ENCODE data around the gene PDE5A.

Gene PDE5A

DNA sequence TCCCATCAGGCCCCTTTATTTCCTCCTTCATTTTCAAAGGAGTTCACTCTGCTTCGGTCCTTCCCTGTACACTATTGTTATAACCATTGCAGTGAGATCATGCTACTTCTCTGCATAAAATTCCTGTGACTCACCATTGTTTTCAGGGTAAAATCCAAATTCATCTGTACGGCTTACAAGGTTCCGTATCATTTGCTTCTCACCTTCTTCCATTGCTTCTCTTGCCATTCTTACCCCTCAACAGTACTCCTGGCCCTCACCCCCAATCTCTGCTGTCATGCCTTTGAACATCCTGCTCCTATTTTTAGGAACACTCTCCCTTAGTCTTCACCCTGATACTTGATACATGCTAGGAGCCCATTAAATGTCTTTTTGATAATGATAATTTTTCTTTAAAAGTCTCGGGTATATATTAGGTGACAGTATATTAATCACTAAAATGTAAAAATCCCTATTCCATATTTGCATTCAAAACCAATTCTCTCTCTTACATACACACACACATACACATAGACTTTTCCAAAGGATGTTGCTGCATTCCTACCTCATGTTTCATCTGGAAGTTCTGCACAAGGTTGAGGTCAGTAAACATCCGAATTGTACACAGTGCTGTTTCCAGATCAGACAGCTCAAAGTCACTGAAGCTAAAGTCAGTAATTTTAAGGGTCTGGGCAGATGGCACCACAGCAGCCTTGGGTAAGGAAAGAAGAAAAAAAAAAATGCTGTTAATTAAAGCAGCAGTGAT is 103.4 kb downstream of the PDE5A start:
- Histone ChIP-seq H3K79me2 (ENCODE audit: insufficient read depth, low read length) (no peaks in the 10 kb centered on the region), H3K27me3 (ENCODE audit: low read length) (no peaks in the 10 kb centered on the region), H3F3A (ENCODE audit: insufficient read depth) (no peaks in the 10 kb centered on the region), H3K36me3 (ENCODE audit: low read length) (no peaks in the 10 kb centered on the region), H3K9me3 (ENCODE audit: insufficient read depth, low read length) (no peaks in the 10 kb centered on the region), H4K20me1 (ENCODE audit: low read depth, low read length) (no peaks in the 10 kb centered on the region), H3K27ac (ENCODE audit: low read depth, low read length) (no peak overlapping the region), H3K9me2 (replicated peaks; ENCODE audit: insufficient read depth, low read length) (no peaks in the 10 kb centered on the region), H3K4me2 (ENCODE audit: low read depth, low read length, poor library complexity, severe bottlenecking) (no peak overlapping the region), H3K4me3 (ENCODE audit: insufficient read depth, low read length, poor library complexity, severe bottlenecking) (no peak overlapping the region), H3K9ac (ENCODE audit: low read length) (no peak overlapping the region), H2AFZ (ENCODE audit: low read depth, low read length, severe bottlenecking) (no peak overlapping the region)
- TF ChIP-seq EZH2phosphoT487 (conservative IDR thresholded peaks at IDR 0.05; ENCODE audit: low read length), result no peak
- TF ChIP-seq, protein P1, sequence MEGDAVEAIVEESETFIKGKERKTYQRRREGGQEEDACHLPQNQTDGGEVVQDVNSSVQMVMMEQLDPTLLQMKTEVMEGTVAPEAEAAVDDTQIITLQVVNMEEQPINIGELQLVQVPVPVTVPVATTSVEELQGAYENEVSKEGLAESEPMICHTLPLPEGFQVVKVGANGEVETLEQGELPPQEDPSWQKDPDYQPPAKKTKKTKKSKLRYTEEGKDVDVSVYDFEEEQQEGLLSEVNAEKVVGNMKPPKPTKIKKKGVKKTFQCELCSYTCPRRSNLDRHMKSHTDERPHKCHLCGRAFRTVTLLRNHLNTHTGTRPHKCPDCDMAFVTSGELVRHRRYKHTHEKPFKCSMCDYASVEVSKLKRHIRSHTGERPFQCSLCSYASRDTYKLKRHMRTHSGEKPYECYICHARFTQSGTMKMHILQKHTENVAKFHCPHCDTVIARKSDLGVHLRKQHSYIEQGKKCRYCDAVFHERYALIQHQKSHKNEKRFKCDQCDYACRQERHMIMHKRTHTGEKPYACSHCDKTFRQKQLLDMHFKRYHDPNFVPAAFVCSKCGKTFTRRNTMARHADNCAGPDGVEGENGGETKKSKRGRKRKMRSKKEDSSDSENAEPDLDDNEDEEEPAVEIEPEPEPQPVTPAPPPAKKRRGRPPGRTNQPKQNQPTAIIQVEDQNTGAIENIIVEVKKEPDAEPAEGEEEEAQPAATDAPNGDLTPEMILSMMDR (IDR thresholded peaks at IDR 0.05; ENCODE audit: insufficient read depth, low read length, poor library complexity, severe bottlenecking), result no peak

DNA sequence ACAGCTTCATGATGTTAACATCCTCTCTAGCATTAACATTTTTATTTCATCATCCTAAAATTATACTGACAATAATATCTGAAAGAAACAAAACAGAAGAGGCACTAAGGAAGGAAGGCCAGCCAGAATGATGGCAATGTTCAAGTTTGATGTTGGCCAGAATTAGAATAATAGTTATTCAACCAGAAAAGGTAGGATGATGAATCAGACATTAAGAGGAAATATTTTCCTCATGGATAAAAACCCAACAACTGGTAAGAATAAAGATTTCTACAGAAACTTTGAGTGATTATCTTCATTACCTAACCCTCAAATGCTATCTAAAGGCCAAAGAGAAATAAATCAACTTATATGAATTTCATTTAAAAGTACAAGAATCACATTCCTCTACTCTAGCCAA is 105.2 kb downstream of the PDE5A start:
- Histone ChIP-seq H2AFZ (ENCODE audit: low read depth, low read length, severe bottlenecking) (no peak overlapping the region), H3K9me3 (ENCODE audit: insufficient read depth, low read length) (no peaks in the 10 kb centered on the region), H3K36me3 (ENCODE audit: low read length) (no peaks in the 10 kb centered on the region), H3K9ac (ENCODE audit: low read length) (no peak overlapping the region), H3F3A (ENCODE audit: insufficient read depth) (no peaks in the 10 kb centered on the region), H3K4me3 (ENCODE audit: insufficient read depth, low read length, poor library complexity, severe bottlenecking) (no peak overlapping the region), H4K20me1 (ENCODE audit: low read depth, low read length) (no peaks in the 10 kb centered on the region), H3K9me2 (replicated peaks; ENCODE audit: insufficient read depth, low read length) (no peaks in the 10 kb centered on the region), H3K79me2 (ENCODE audit: insufficient read depth, low read length) (no peaks in the 10 kb centered on the region), H3K27ac (ENCODE audit: low read depth, low read length) (no peak overlapping the region), H3K27me3 (ENCODE audit: low read length) (no peaks in the 10 kb centered on the region), H3K4me2 (ENCODE audit: low read depth, low read length, poor library complexity, severe bottlenecking) (no peak overlapping the region)
- TF ChIP-seq, protein P1 (IDR thresholded peaks at IDR 0.05; ENCODE audit: insufficient read depth, low read length, poor library complexity, severe bottlenecking), result no peak
- no peak for TF ChIP-seq EZH2phosphoT487 (conservative IDR thresholded peaks at IDR 0.05; ENCODE audit: low read length)

DNA sequence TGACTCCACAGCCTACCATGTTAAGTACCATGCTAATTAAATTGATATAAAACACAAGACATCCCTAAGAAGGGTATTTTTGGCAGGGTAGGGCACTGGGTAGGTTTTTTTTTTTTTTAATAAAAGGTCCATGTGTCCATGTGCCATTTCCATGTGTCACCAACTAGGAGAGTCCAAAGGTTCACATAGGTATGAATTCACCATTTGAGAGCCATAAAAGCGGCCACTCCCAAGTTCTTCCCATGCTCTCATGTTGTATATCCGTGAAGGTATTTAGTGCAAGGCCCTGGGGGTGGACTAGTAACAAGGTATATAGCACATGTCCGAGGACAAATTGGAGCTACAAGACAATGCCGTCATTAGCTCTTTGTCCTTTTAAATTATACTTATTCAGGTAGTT is 107.3 kb downstream of the PDE5A start:
- no peaks in the 10 kb centered on the region for H3K27me3 ChIP-seq (ENCODE audit: low read length)
- no peaks in the 10 kb centered on the region for H3F3A ChIP-seq (ENCODE audit: insufficient read depth)
- H3K9me3 ChIP-seq (ENCODE audit: insufficient read depth, low read length), result no peaks in the 10 kb centered on the region
- H3K9me2 ChIP-seq (replicated peaks; ENCODE audit: insufficient read depth, low read length), result no peaks in the 10 kb centered on the region
- H3K4me3 ChIP-seq (ENCODE audit: insufficient read depth, low read length, poor library complexity, severe bottlenecking), result no peak overlapping the region
- H3K9ac ChIP-seq (ENCODE audit: low read length), result no peak overlapping the region
- H3K36me3 ChIP-seq (ENCODE audit: low read length), result no peaks in the 10 kb centered on the region
- H3K79me2 ChIP-seq (ENCODE audit: insufficient read depth, low read length), result no peaks in the 10 kb centered on the region
- no peak overlapping the region for H3K27ac ChIP-seq (ENCODE audit: low read depth, low read length)
- no peak overlapping the region for H3K4me2 ChIP-seq (ENCODE audit: low read depth, low read length, poor library complexity, severe bottlenecking)
- no peak overlapping the region for H2AFZ ChIP-seq (ENCODE audit: low read depth, low read length, severe bottlenecking)
- no peaks in the 10 kb centered on the region for H4K20me1 ChIP-seq (ENCODE audit: low read depth, low read length)
- TF ChIP-seq, protein P1 (IDR thresholded peaks at IDR 0.05; ENCODE audit: insufficient read depth, low read length, poor library complexity, severe bottlenecking), result no peak
- TF ChIP-seq EZH2phosphoT487 (conservative IDR thresholded peaks at IDR 0.05; ENCODE audit: low read length), result no peak
